Endothelial cell of umbilical vein (primary cell): ENCODE results near the gene JAZF1.

Source experiments
- CTCF ChIP-seq, 2 donors: IDR thresholded peaks; 1 replicate in 1 of 2; 2 replicates in 1 of 2; pipeline ENCODE4 v1.5.1; 2011; ENCODE audit warnings: low read length in 2 of 2, mild to moderate bottlenecking in 2 of 2, moderate library complexity in 2 of 2, control low read depth in 1 of 2, inconsistent platforms in 1 of 2, low read depth in 1 of 2; ENCODE audit not compliant: insufficient read depth in 1 of 2; ENCODE audit errors: extremely low read depth in 1 of 2
- GATA2 ChIP-seq: IDR thresholded peaks from 2 replicates; pipeline ENCODE4 v1.7.0; 2011; ENCODE audit warnings: low read depth, mild to moderate bottlenecking, moderate library complexity, mixed read lengths, low read length; ENCODE audit not compliant: insufficient read length, insufficient read depth
- JUN ChIP-seq: IDR thresholded peaks from 2 replicates; pipeline ENCODE4 v1.6.1; 2011; ENCODE audit warnings: borderline replicate concordance, low read depth; ENCODE audit not compliant: insufficient read length, insufficient read depth
- MYC ChIP-seq: IDR thresholded peaks from one replicate; pipeline ENCODE4 v1.6.1; 2011; ENCODE audit warnings: mild to moderate bottlenecking, low read depth, low read length

- no peak for TF ChIP-seq JUN
- TF ChIP-seq CTCF (IDR thresholded peaks at IDR 0.05; ENCODE audit: extremely low read depth in 1 of 2, insufficient read depth in 1 of 2, low read depth in 1 of 2, low read length in 2 of 2), result no peak
- no peak for TF ChIP-seq MYC
- no peak for TF ChIP-seq GATA2
These were observed 39.2 kb upstream of the JAZF1 start for GRCh38 chr7:28219793-28220192.
